HepG2 (cell line): ENCODE results near the gene KRTCAP3. TPM values are rescaled to one million over a fixed set of nuclear protein-coding genes. Genes with fewer than 3 reads are reported as not detected.
A peak's percentile ranks its signal among the peaks of the same experiment; 100 is the strongest.

Experiments used
- CBX1 ChIP-seq: IDR thresholded peaks from one replicate; pipeline ENCODE4 v1.6.1; 2016; ENCODE audit warnings: antibody characterized with exemption, low read depth
- CBX2 ChIP-seq, 2 experiments: fragments of 200-600 bp in 1 of 2; sonication (generic); formaldehyde crosslinking in 1 of 2; IDR thresholded peaks; 2 replicates each; pipeline versions ENCODE4 v1.7.0 to v1.8.1; 2018 to 2022; ENCODE audit warnings: low read depth in 2 of 2, low read length in 1 of 2, mild to moderate bottlenecking in 1 of 2, missing genetic modification reagents in 1 of 2
- KDM5A ChIP-seq: fragments of 200-600 bp; sonication (generic); IDR thresholded peaks from 2 replicates; pipeline ENCODE4 v1.7.0; 2018; ENCODE audit warnings: antibody characterized with exemption, mild to moderate bottlenecking, low read length, borderline replicate concordance
- MED8 ChIP-seq: sonication (generic); formaldehyde crosslinking; IDR thresholded peaks from 2 replicates; pipeline ENCODE4 v1.8.1; 2023; ENCODE audit warnings: mild to moderate bottlenecking, missing genetic modification reagents; ENCODE audit not compliant: insufficient replicate concordance
- NCOA5 ChIP-seq: sonication (generic); formaldehyde crosslinking; IDR thresholded peaks from 2 replicates; pipeline ENCODE4 v1.4.0; 2020; ENCODE audit warnings: missing genetic modification reagents
- POLR2AphosphoS2 ChIP-seq: IDR thresholded peaks from 2 replicates; pipeline ENCODE4 v1.6.1; 2011; ENCODE audit warnings: low read depth, low read length, improper control_type of control experiment
- ZBTB7A ChIP-seq: sonication (generic); formaldehyde crosslinking; IDR thresholded peaks from 2 replicates; pipeline ENCODE4 v1.8.0; 2022; ENCODE audit warnings: mild to moderate bottlenecking, missing genetic modification reagents
- ZNF274 ChIP-seq: sonication (generic); formaldehyde crosslinking; IDR thresholded peaks from 2 replicates; pipeline ENCODE4 v1.5.1; 2020; ENCODE audit warnings: mild to moderate bottlenecking, missing genetic modification reagents
- ZNF441 ChIP-seq: sonication (generic); formaldehyde crosslinking; IDR thresholded peaks from 2 replicates; pipeline ENCODE4 v1.7.0; 2021; ENCODE audit warnings: missing genetic modification reagents, borderline replicate concordance
- ZNF713 ChIP-seq: sonication (generic); formaldehyde crosslinking; IDR thresholded peaks from 2 replicates; pipeline ENCODE4 v1.4.0; 2020; ENCODE audit warnings: mild to moderate bottlenecking, missing genetic modification reagents
- ZNF839 ChIP-seq: sonication (generic); formaldehyde crosslinking; IDR thresholded peaks from 2 replicates; pipeline ENCODE4 v1.4.0; 2020; ENCODE audit warnings: missing genetic modification reagents, mild to moderate bottlenecking, borderline replicate concordance
- ZSCAN25 ChIP-seq: sonication (generic); formaldehyde crosslinking; IDR thresholded peaks from 2 replicates; pipeline ENCODE4 v1.8.0; 2022; ENCODE audit warnings: mild to moderate bottlenecking, missing genetic modification reagents
- polyA plus RNA-seq, 8 experiments: library from polyadenylated mRNA; depleted of rRNA in 3 of 8; stranded (reverse) in 7 of 8; unstranded in 1 of 8; fragments of >200 nt; fragmentation: Illumina TruSeq in 4 of 8; extraction: Trizol in 4 of 8; gene quantifications; 2 replicates each; pipeline versions ENCODE4 v1.2.1 to v1.2.3, GENCODE V29; 2011 to 2016; ENCODE audit warnings: low read depth in 4 of 8, missing spikeins in 1 of 8, mixed read lengths in 1 of 8; ENCODE audit not compliant: insufficient read depth in 1 of 8
- total RNA-seq, 5 experiments: library from RNA; depleted of rRNA; stranded (reverse); fragments of >200 nt; fragmentation: Illumina TruSeq; extraction: Trizol; gene quantifications; 2 replicates each; pipeline ENCODE4 v1.2.3, GENCODE V29; 2016; ENCODE audit warnings: low read depth in 1 of 5
- TF ChIP-seq, protein P1 (sequence below): sonication (generic); formaldehyde crosslinking; IDR thresholded peaks from 2 replicates; pipeline ENCODE4 v1.5.0; 2020; ENCODE audit warnings: missing genetic modification reagents
- TF ChIP-seq, protein P2 (sequence below), 2 experiments: fragments of 450-650 bp in 1 of 2; sonication (generic) in 1 of 2; formaldehyde crosslinking; IDR thresholded peaks; 2 replicates each; pipeline versions ENCODE4 v1.5.0 to v1.8.0; 2020 to 2022; ENCODE audit warnings: mild to moderate bottlenecking in 1 of 2, missing genetic modification reagents in 1 of 2
- TF ChIP-seq, protein P3 (sequence below): sonication (generic); formaldehyde crosslinking; IDR thresholded peaks from 2 replicates; pipeline ENCODE4 v1.4.0; 2020; ENCODE audit warnings: mild to moderate bottlenecking, missing genetic modification reagents, borderline replicate concordance
- TF ChIP-seq, protein P4 (sequence below): sonication (generic); formaldehyde crosslinking; IDR thresholded peaks from 2 replicates; pipeline ENCODE4 v1.4.0; 2020; ENCODE audit warnings: missing genetic modification reagents, mild to moderate bottlenecking, borderline replicate concordance
- TF ChIP-seq, protein P5 (sequence below): fragments of 450-650 bp; IDR thresholded peaks from 2 replicates; pipeline ENCODE4 v1.6.1; 2017

The KRTCAP3 gene
- total and polyA plus RNA-seq, 2 of the 13 experiments (the other 11 are each of a cell fraction or from before 2014, with no cell fraction given) = 2.1 to 4.5 TPM

DNA sequence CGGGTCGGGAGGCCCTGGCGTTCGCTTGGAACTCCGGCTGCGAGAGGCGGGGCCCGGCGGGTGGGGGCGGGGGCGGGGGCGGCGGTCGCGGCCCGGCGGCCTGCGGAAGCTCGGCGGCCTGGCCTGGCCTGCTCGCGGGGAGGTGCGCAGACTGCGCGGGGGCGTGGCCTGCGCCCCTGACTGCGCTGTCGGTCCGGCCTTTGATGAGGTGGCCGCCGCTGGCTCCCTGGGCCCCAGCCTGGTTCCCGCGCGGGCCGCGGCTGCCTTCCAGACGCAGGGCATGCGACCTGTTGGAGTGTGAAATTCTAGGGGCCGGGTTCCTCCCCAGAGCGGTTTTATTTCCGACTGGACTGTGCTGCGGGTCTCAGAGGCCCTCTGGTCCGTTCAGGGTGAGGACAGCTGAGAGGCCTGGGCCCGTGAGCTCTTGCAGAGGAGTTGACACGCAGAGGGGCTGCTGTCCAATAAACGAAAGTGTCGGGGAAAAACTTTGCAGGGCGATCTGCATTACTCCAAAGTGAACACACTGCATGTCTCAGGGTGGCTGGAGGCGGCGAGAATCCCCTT, 13.1 kb upstream of the KRTCAP3 start (continued):
- no peak for TF ChIP-seq POLR2AphosphoS2
- TF ChIP-seq ZNF274 (CRISPR knock-in tag) = no peak
- TF ChIP-seq, protein P1, sequence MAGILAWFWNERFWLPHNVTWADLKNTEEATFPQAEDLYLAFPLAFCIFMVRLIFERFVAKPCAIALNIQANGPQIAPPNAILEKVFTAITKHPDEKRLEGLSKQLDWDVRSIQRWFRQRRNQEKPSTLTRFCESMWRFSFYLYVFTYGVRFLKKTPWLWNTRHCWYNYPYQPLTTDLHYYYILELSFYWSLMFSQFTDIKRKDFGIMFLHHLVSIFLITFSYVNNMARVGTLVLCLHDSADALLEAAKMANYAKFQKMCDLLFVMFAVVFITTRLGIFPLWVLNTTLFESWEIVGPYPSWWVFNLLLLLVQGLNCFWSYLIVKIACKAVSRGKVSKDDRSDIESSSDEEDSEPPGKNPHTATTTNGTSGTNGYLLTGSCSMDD (CRISPR knock-in tag) = no peak
- peak; percentile 67; the same call in 1 of the 2 replicates for TF ChIP-seq KDM5A
- no peak for TF ChIP-seq ZNF839 (CRISPR knock-in tag)
- peak; percentile 44; the same call in 1 of the 2 replicates for TF ChIP-seq ZBTB7A
- TF ChIP-seq ZNF713 (CRISPR knock-in tag) = no peak
- TF ChIP-seq NCOA5 (CRISPR knock-in tag) = no peak
- TF ChIP-seq, protein P2, sequence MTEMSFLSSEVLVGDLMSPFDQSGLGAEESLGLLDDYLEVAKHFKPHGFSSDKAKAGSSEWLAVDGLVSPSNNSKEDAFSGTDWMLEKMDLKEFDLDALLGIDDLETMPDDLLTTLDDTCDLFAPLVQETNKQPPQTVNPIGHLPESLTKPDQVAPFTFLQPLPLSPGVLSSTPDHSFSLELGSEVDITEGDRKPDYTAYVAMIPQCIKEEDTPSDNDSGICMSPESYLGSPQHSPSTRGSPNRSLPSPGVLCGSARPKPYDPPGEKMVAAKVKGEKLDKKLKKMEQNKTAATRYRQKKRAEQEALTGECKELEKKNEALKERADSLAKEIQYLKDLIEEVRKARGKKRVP (CRISPR knock-in tag; IDR thresholded peaks at IDR 0.05) = no peak
- no peak; the same call in none of the 2 replicates for TF ChIP-seq ZNF441 (CRISPR knock-in tag)
- TF ChIP-seq MED8 (CRISPR knock-in tag) = no peak
- TF ChIP-seq ZSCAN25 = no peak
- TF ChIP-seq, protein P3, sequence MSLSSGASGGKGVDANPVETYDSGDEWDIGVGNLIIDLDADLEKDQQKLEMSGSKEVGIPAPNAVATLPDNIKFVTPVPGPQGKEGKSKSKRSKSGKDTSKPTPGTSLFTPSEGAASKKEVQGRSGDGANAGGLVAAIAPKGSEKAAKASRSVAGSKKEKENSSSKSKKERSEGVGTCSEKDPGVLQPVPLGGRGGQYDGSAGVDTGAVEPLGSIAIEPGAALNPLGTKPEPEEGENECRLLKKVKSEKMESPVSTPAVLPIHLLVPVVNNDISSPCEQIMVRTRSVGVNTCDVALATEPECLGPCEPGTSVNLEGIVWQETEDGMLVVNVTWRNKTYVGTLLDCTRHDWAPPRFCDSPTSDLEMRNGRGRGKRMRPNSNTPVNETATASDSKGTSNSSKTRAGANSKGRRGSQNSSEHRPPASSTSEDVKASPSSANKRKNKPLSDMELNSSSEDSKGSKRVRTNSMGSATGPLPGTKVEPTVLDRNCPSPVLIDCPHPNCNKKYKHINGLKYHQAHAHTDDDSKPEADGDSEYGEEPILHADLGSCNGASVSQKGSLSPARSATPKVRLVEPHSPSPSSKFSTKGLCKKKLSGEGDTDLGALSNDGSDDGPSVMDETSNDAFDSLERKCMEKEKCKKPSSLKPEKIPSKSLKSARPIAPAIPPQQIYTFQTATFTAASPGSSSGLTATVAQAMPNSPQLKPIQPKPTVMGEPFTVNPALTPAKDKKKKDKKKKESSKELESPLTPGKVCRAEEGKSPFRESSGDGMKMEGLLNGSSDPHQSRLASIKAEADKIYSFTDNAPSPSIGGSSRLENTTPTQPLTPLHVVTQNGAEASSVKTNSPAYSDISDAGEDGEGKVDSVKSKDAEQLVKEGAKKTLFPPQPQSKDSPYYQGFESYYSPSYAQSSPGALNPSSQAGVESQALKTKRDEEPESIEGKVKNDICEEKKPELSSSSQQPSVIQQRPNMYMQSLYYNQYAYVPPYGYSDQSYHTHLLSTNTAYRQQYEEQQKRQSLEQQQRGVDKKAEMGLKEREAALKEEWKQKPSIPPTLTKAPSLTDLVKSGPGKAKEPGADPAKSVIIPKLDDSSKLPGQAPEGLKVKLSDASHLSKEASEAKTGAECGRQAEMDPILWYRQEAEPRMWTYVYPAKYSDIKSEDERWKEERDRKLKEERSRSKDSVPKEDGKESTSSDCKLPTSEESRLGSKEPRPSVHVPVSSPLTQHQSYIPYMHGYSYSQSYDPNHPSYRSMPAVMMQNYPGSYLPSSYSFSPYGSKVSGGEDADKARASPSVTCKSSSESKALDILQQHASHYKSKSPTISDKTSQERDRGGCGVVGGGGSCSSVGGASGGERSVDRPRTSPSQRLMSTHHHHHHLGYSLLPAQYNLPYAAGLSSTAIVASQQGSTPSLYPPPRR (CRISPR knock-in tag) = 0 out of 2 replicates have a peak, but pooled peaks have one; percentile 66
- TF ChIP-seq, protein P4, sequence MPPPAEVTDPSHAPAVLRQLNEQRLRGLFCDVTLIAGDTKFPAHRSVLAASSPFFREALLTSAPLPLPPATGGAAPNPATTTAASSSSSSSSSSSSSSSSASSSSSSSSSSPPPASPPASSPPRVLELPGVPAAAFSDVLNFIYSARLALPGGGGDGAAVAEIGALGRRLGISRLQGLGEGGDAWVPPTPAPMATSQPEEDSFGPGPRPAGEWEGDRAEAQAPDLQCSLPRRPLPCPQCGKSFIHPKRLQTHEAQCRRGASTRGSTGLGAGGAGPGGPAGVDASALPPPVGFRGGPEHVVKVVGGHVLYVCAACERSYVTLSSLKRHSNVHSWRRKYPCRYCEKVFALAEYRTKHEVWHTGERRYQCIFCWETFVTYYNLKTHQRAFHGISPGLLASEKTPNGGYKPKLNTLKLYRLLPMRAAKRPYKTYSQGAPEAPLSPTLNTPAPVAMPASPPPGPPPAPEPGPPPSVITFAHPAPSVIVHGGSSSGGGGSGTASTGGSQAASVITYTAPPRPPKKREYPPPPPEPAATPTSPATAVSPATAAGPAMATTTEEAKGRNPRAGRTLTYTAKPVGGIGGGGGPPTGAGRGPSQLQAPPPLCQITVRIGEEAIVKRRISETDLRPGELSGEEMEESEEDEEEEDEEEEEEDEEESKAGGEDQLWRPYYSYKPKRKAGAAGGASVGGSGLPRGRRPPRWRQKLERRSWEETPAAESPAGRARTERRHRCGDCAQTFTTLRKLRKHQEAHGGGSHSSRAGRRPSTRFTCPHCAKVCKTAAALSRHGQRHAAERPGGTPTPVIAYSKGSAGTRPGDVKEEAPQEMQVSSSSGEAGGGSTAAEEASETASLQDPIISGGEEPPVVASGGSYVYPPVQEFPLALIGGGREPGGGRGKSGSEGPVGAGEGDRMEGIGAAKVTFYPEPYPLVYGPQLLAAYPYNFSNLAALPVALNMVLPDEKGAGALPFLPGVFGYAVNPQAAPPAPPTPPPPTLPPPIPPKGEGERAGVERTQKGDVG = no peak
- no peak for TF ChIP-seq CBX2 (IDR thresholded peaks at IDR 0.05; ENCODE audit: low read depth, low read length)
- no peak for TF ChIP-seq CBX2 (CRISPR knock-in tag; IDR thresholded peaks at IDR 0.05; ENCODE audit: low read depth)
- TF ChIP-seq CBX1 = peak; percentile 51
- TF ChIP-seq, protein P5, sequence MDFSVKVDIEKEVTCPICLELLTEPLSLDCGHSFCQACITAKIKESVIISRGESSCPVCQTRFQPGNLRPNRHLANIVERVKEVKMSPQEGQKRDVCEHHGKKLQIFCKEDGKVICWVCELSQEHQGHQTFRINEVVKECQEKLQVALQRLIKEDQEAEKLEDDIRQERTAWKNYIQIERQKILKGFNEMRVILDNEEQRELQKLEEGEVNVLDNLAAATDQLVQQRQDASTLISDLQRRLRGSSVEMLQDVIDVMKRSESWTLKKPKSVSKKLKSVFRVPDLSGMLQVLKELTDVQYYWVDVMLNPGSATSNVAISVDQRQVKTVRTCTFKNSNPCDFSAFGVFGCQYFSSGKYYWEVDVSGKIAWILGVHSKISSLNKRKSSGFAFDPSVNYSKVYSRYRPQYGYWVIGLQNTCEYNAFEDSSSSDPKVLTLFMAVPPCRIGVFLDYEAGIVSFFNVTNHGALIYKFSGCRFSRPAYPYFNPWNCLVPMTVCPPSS = no peak
